NCI-H226 (cell line): Measurements from ENCODE around the gene OR2AT4.
A peak's percentile ranks its signal among the peaks of the same experiment; 100 is the strongest.
"Not testable (repeated sequence)": the region's sequence is repeated elsewhere in the genome, so short reads cannot be mapped to it uniquely, and the experiment has no call there.

Experiments used
- DNase-seq: peaks from one replicate; pipeline ENCODE4 v3.0.0-alpha.2; 2015

OR2AT4 gene

GRCh38 chr11:75101424-75102128 is 4.9 kb upstream of the OR2AT4 start:
- DNase-seq = no peak

GRCh38 chr11:75100314-75100713 is 3.6 kb upstream of the OR2AT4 start:
- DNase-seq = peak; percentile 69

- no peak for DNase-seq
Observed at GRCh38 chr11:75099635-75100034, 3.0 kb upstream of the OR2AT4 start.

GRCh38 chr11:75098835-75099439 is 2.3 kb upstream of the OR2AT4 start:
- DNase-seq = not testable (repeated sequence)

- DNase-seq = not testable (repeated sequence)
Observed at GRCh38 chr11:75098181-75098580, 1.5 kb upstream of the OR2AT4 start.

GRCh38 chr11:75097173-75097557 is 489 bp upstream of the OR2AT4 start:
- DNase-seq = no peak

- not testable (repeated sequence) for DNase-seq
Observed at GRCh38 chr11:75094382-75094781, 2.3 kb downstream of the OR2AT4 start.

GRCh38 chr11:75090671-75091177 is 6.0 kb downstream of the OR2AT4 start:
- DNase-seq = no peak

GRCh38 chr11:75087319-75088305 is 9.1 kb downstream of the OR2AT4 start:
- DNase-seq = no peak

GRCh38 chr11:75084883-75085282 is 11.8 kb downstream of the OR2AT4 start:
- no peak for DNase-seq

GRCh38 chr11:75083217-75083605 is 13.5 kb downstream of the OR2AT4 start:
- DNase-seq = no peak

GRCh38 chr11:75082601-75083216 is 14.0 kb downstream of the OR2AT4 start:
- no peak for DNase-seq

GRCh38 chr11:75079546-75079945 is 17.1 kb downstream of the OR2AT4 start:
- DNase-seq = no peak

- peak; percentile 55 for DNase-seq
Observed at GRCh38 chr11:75078233-75078632, 18.4 kb downstream of the OR2AT4 start.

- no peak for DNase-seq
Observed at GRCh38 chr11:75077316-75077715, 19.4 kb downstream of the OR2AT4 start.

GRCh38 chr11:75076671-75077070 is 20.0 kb downstream of the OR2AT4 start:
- DNase-seq = no peak

GRCh38 chr11:75073459-75074190 is 23.1 kb downstream of the OR2AT4 start:
- DNase-seq = no peak

GRCh38 chr11:75072582-75072981 is 24.1 kb downstream of the OR2AT4 start:
- no peak for DNase-seq

- DNase-seq = no peak
Observed at GRCh38 chr11:75069473-75069872, 27.2 kb downstream of the OR2AT4 start.

GRCh38 chr11:75068993-75069392 is 27.7 kb downstream of the OR2AT4 start:
- DNase-seq = no peak

GRCh38 chr11:75068559-75068958 is 28.1 kb downstream of the OR2AT4 start:
- no peak for DNase-seq

- DNase-seq = no peak
Observed at GRCh38 chr11:75066061-75066460, 30.6 kb downstream of the OR2AT4 start.
